CD14-positive monocyte (primary cell): ENCODE results near the gene WNT7B. TPM values are rescaled to one million over a fixed set of nuclear protein-coding genes. Genes with fewer than 3 reads are reported as not detected.

Experiments used
- DNase-seq, 3 donors: peaks; one replicate each; pipeline ENCODE4 v3.0.0-alpha.2; 2011 to 2022
- H2AFZ ChIP-seq: 2 replicates; pipeline ENCODE4 v1.6.0; 2012; ENCODE audit warnings: mild to moderate bottlenecking, low read depth, low read length, inconsistent platforms; ENCODE audit not compliant: insufficient read depth, poor library complexity, severe bottlenecking
- H3K27ac ChIP-seq, 2 donors: 1 replicate in 1 of 2; 2 replicates in 1 of 2; pipeline ENCODE4 v1.5.1; 2012 to 2013; ENCODE audit warnings: low read length in 2 of 2, control low read depth in 1 of 2, inconsistent platforms in 1 of 2, low read depth in 1 of 2, mild to moderate bottlenecking in 1 of 2
- H3K27me3 ChIP-seq, 2 donors: one replicate each; pipeline versions ENCODE4 v1.6.0 to v1.6.1; 2011 to 2013; ENCODE audit warnings: low read length in 2 of 2; ENCODE audit not compliant: control insufficient read depth in 2 of 2, insufficient read depth in 2 of 2
- H3K36me3 ChIP-seq, 2 donors: replicated peaks in 1 of 2; 1 replicate in 1 of 2; 2 replicates in 1 of 2; pipeline versions ENCODE4 v1.5.1 to v1.6.1; 2012 to 2013; ENCODE audit warnings: low read length in 2 of 2, control low read depth in 1 of 2, inconsistent platforms in 1 of 2, mild to moderate bottlenecking in 1 of 2; ENCODE audit not compliant: insufficient read depth in 2 of 2, control insufficient read depth in 1 of 2
- H3K4me1 ChIP-seq, 2 donors: 1 replicate in 1 of 2; 2 replicates in 1 of 2; pipeline versions ENCODE4 v1.5.1 to v1.6.1; 2012 to 2013; ENCODE audit warnings: low read length in 2 of 2, control low read depth in 1 of 2, inconsistent platforms in 1 of 2, mild to moderate bottlenecking in 1 of 2, moderate library complexity in 1 of 2; ENCODE audit not compliant: insufficient read depth in 2 of 2, control insufficient read depth in 1 of 2
- H3K4me2 ChIP-seq: replicated peaks from 2 replicates; pipeline ENCODE3; 2012; ENCODE audit warnings: low read length, moderate library complexity, mild to moderate bottlenecking; ENCODE audit not compliant: poor library complexity, severe bottlenecking; ENCODE audit errors: extremely low read depth
- H3K4me3 ChIP-seq, 3 experiments: fragments of 200-600 bp in 1 of 3; sonication (generic) in 1 of 3; replicated peaks in 1 of 3; 1 replicate in 2 of 3; 2 replicates in 1 of 3; pipeline ENCODE4 v1.5.1; 2011 to 2013; ENCODE audit warnings: low read length in 3 of 3, mild to moderate bottlenecking in 3 of 3, control low read depth in 2 of 3, low read depth in 2 of 3, inconsistent platforms in 1 of 3, moderate library complexity in 1 of 3
- H3K79me2 ChIP-seq: 2 replicates; pipeline ENCODE4 v1.6.0; 2012; ENCODE audit warnings: mild to moderate bottlenecking, control low read depth, inconsistent platforms, low read length, moderate library complexity; ENCODE audit not compliant: insufficient read depth
- H3K9ac ChIP-seq: 2 replicates; pipeline ENCODE4 v1.6.0; 2017; ENCODE audit warnings: low read length, mild to moderate bottlenecking; ENCODE audit not compliant: insufficient read depth, poor library complexity, severe bottlenecking
- H3K9me3 ChIP-seq, 2 donors: replicated peaks in 1 of 2; 1 replicate in 1 of 2; 2 replicates in 1 of 2; pipeline versions ENCODE4 v1.5.1 to v1.6.1; 2012 to 2013; ENCODE audit warnings: low read length in 2 of 2, control low read depth in 1 of 2; ENCODE audit not compliant: control insufficient read depth in 1 of 2, insufficient read depth in 1 of 2
- H4K20me1 ChIP-seq: 2 replicates; pipeline ENCODE4 v1.6.0; 2012; ENCODE audit warnings: mild to moderate bottlenecking, low read length, control low read depth, moderate library complexity; ENCODE audit not compliant: insufficient read depth
- H3K27ac Mint-ChIP-seq, 7 donors: one replicate each; pipeline ENCODE4 v1.8.0; 2020; ENCODE audit warnings: mild to moderate bottlenecking in 7 of 7, mixed read lengths in 7 of 7, moderate library complexity in 6 of 7, inconsistent platforms in 2 of 7
- H3K27me3 Mint-ChIP-seq, 3 donors: one replicate each; pipeline ENCODE4 v1.8.0; 2021 to 2022; ENCODE audit warnings: low read depth in 3 of 3, mild to moderate bottlenecking in 3 of 3, mixed read lengths in 3 of 3, moderate library complexity in 3 of 3, inconsistent platforms in 1 of 3
- H3K36me3 Mint-ChIP-seq, 2 donors: one replicate each; pipeline ENCODE4 v1.8.0; 2020; ENCODE audit warnings: mixed read lengths in 2 of 2, inconsistent platforms in 1 of 2, mild to moderate bottlenecking in 1 of 2
- H3K4me1 Mint-ChIP-seq: one replicate; pipeline ENCODE4 v1.8.0; 2020; ENCODE audit warnings: mild to moderate bottlenecking, mixed read lengths
- H3K4me3 Mint-ChIP-seq, 2 donors: one replicate each; pipeline ENCODE4 v1.8.0; 2020; ENCODE audit warnings: mild to moderate bottlenecking in 2 of 2, mixed read lengths in 2 of 2, moderate library complexity in 1 of 2
- H3K9me3 Mint-ChIP-seq, 7 donors: one replicate each; pipeline ENCODE4 v1.8.0; 2020 to 2022; ENCODE audit warnings: mixed read lengths in 7 of 7, mild to moderate bottlenecking in 6 of 7, moderate library complexity in 6 of 7, inconsistent platforms in 2 of 7
- CTCF ChIP-seq: fragments of 200-600 bp; IDR thresholded peaks from one replicate; pipeline ENCODE4 v1.8.0; 2022; ENCODE audit warnings: antibody characterized with exemption, mild to moderate bottlenecking
- WGBS: methylation state at CpG from one replicate; pipeline ENCODE4 v1.1.5; 2013; ENCODE audit warnings: missing lambda C conversion rate; ENCODE audit not compliant: insufficient coverage; 5-methylcytosine and 5-hydroxymethylcytosine counted together
- intact Hi-C, 2 donors: fragments of 100-400 bp; cut with micrococcal nuclease; formaldehyde crosslinking; loops; one replicate each; pipeline versions ENCODE4 v1.15.0 to v1.15.1; 2023
- polyA plus RNA-seq, 3 donors: library from polyadenylated mRNA; depleted of rRNA in 1 of 3; unstranded in 2 of 3; stranded (reverse) in 1 of 3; fragments of 300-500 nt in 2 of 3; fragments of >200 nt in 1 of 3; fragmentation: Illumina TruSeq in 2 of 3; gene quantifications; 1 replicate in 2 of 3; 2 replicates in 1 of 3; pipeline ENCODE4 v1.2.3, GENCODE V29; 2012 to 2021

The WNT7B gene
- polyA plus RNA-seq, 3 donors, result not detected

- Histone ChIP-seq H4K20me1 (no peaks in the 10 kb centered on the region), H3K27me3 (no peaks in the 10 kb centered on the region), H3K4me1 (no peaks in the 10 kb centered on the region), H3K27ac (no peak overlapping the region), H3K36me3 (no peaks in the 10 kb centered on the region), H3K9ac (no peak overlapping the region), H3K79me2 (no peaks in the 10 kb centered on the region), H2AFZ (no peak overlapping the region), H3K9me3 (no peaks in the 10 kb centered on the region), H3K4me2 (no peak overlapping the region), H3K4me3 (no peak overlapping the region)
- Mint-ChIP-seq H3K27ac (no peak overlapping the region), H3K9me3 (peaks cover 0 to 3% (median 0%) of the 10 kb centered on the region in 7 donors), H3K4me1 (no peaks in the 10 kb centered on the region), H3K36me3 (no peaks in the 10 kb centered on the region), H3K27me3 (peaks cover 5 to 11% (median 5%) of the 10 kb centered on the region in 3 donors), H3K4me3 (no peak overlapping the region)
- 85% methylated on average over 16 of the region's 17 CpGs for WGBS
- no peak for TF ChIP-seq CTCF
- no peak for DNase-seq
- intact Hi-C loops, result no loop called here
These were observed 30.0 kb downstream of the WNT7B start for GRCh38 chr22:45946805-45947600.

GRCh38 chr22:45945621-45946106, 31.3 kb downstream of the WNT7B start:
- Mint-ChIP-seq H3K27ac (no peak overlapping the region), H3K4me3 (no peak overlapping the region), H3K27me3 (peaks cover 7 to 11% (median 8%) of the 10 kb centered on the region in 3 donors), H3K36me3 (no peaks in the 10 kb centered on the region), H3K9me3 (peaks cover 0 to 3% (median 0%) of the 10 kb centered on the region in 7 donors), H3K4me1 (no peaks in the 10 kb centered on the region)
- Histone ChIP-seq H3K27ac (no peak overlapping the region), H3K9ac (no peak overlapping the region), H4K20me1 (no peaks in the 10 kb centered on the region), H3K79me2 (no peaks in the 10 kb centered on the region), H3K9me3 (no peaks in the 10 kb centered on the region), H3K27me3 (no peaks in the 10 kb centered on the region), H3K4me1 (no peaks in the 10 kb centered on the region), H3K36me3 (no peaks in the 10 kb centered on the region), H3K4me3 (no peak overlapping the region), H3K4me2 (no peak overlapping the region), H2AFZ (no peak overlapping the region)
- TF ChIP-seq CTCF, result no peak
- intact Hi-C loops, result no loop called here
- DNase-seq, result no peak
- WGBS, result 91% methylated on average over 14 of the region's 18 CpGs
